OCI-LY7 (cell line): ENCODE measurements around the gene DLGAP4. TPM values are rescaled to one million over a fixed set of nuclear protein-coding genes. Genes with fewer than 3 reads are reported as not detected.

ENCODE experiments used
- BruUV-seq: library from RNA; stranded (reverse); fragments of 400-500 nt; replicated peaks from 2 replicates; lab custom pipeline; 2021; lab: Mats Ljungman, UMichigan
- CTCF ChIA-PET: fragments of 300-600 bp; sonication (Branson Sonifier 250); formaldehyde crosslinking; loops from one replicate; lab custom pipeline; 2022; ENCODE audit warnings: antibody characterized with exemption; ENCODE audit not compliant: unreplicated experiment; lab: Charles Lee
- POLR2A ChIA-PET: fragments of 300-600 bp; sonication (Branson Sonifier 250); formaldehyde crosslinking; loops from one replicate; lab custom pipeline; 2022; ENCODE audit warnings: antibody characterized with exemption; lab: Charles Lee
- DNase-seq: peaks from one replicate; pipeline ENCODE4 v3.0.0-alpha.2; 2015; ENCODE audit warnings: low spot score
- H2AFZ ChIP-seq: fragments of 200-600 bp; sonication (generic), shearing (Covaris generic); 2 replicates; pipeline ENCODE4 v1.6.1; 2014; ENCODE audit warnings: mild to moderate bottlenecking, antibody characterized with exemption, low read length, moderate library complexity
- H3K27ac ChIP-seq: fragments of 200-600 bp; sonication (generic); 2 replicates; pipeline ENCODE4 v1.5.1; 2014; ENCODE audit warnings: mixed run types, low read depth, mild to moderate bottlenecking, moderate library complexity, low read length, inconsistent platforms; ENCODE audit not compliant: poor library complexity, severe bottlenecking
- H3K36me3 ChIP-seq: fragments of 200-600 bp; sonication (generic); 2 replicates; pipeline ENCODE4 v1.6.1; 2014; ENCODE audit warnings: mild to moderate bottlenecking, antibody characterized with exemption, low read length, moderate library complexity, mixed read lengths; ENCODE audit not compliant: insufficient read depth
- H3K4me1 ChIP-seq: fragments of 200-600 bp; sonication (generic); 2 replicates; pipeline ENCODE4 v1.5.1; 2014; ENCODE audit warnings: mild to moderate bottlenecking, low read length; ENCODE audit not compliant: insufficient read depth, poor library complexity, severe bottlenecking
- H3K4me2 ChIP-seq: fragments of 200-600 bp; sonication (generic); 2 replicates; pipeline ENCODE4 v1.6.1; 2014; ENCODE audit warnings: mild to moderate bottlenecking, low read length
- H3K4me3 ChIP-seq: fragments of 200-600 bp; sonication (generic); 2 replicates; pipeline ENCODE4 v1.5.1; 2014; ENCODE audit warnings: mild to moderate bottlenecking, low read depth, low read length; ENCODE audit not compliant: poor library complexity, severe bottlenecking
- H3K79me2 ChIP-seq: fragments of 200-600 bp; sonication (generic); 2 replicates; pipeline ENCODE4 v1.6.1; 2016; ENCODE audit warnings: low read depth, mild to moderate bottlenecking, low read length, moderate library complexity, mixed read lengths; ENCODE audit not compliant: insufficient read depth
- H3K9me2 ChIP-seq: fragments of 200-600 bp; sonication (generic); 2 replicates; pipeline ENCODE4 v1.6.1; 2016; ENCODE audit warnings: mild to moderate bottlenecking, low read length, mixed read lengths; ENCODE audit not compliant: insufficient read depth
- H3K9me3 ChIP-seq: fragments of 200-600 bp; sonication (generic); 2 replicates; pipeline ENCODE4 v1.6.1; 2014; ENCODE audit warnings: mild to moderate bottlenecking, mixed run types, low read length, mixed read lengths
- H4K20me1 ChIP-seq: fragments of 200-600 bp; sonication (generic); 2 replicates; pipeline ENCODE4 v1.6.1; 2014; ENCODE audit warnings: mild to moderate bottlenecking, antibody characterized with exemption, low read length, moderate library complexity, mixed read lengths; ENCODE audit not compliant: insufficient read depth
- EZH2phosphoT487 ChIP-seq: fragments of 200-600 bp; sonication (generic); IDR thresholded peaks from 2 replicates; pipeline ENCODE4 v1.6.1; 2018; ENCODE audit warnings: low read depth, borderline replicate concordance, mild to moderate bottlenecking, mixed run types, antibody characterized with exemption, low read length, moderate library complexity, mixed read lengths
- intact Hi-C: fragments of 100-400 bp; cut with micrococcal nuclease; formaldehyde crosslinking; loops from one replicate; pipeline ENCODE4 v1.10.0; 2022; ENCODE audit not compliant: unreplicated experiment
- total RNA-seq, 2 experiments: library from RNA; depleted of rRNA in 1 of 2; stranded (reverse); fragments of >200 nt in 1 of 2; shearing (Covaris generic) in 1 of 2; gene quantifications; 2 replicates each; pipeline ENCODE4 v1.2.3, GENCODE V29; 2014 to 2022
- TF ChIP-seq, protein P1 (sequence below): fragments of 200-600 bp; sonication (generic); conservative IDR thresholded peaks from 2 replicates; pipeline ENCODE4 v1.5.1; 2014; ENCODE audit warnings: mild to moderate bottlenecking, antibody characterized with exemption, low read length, moderate library complexity, mixed read lengths

Gene DLGAP4
- total RNA-seq, 2 experiments from 2014 or later: 7.7 to 41.6 TPM

DNA sequence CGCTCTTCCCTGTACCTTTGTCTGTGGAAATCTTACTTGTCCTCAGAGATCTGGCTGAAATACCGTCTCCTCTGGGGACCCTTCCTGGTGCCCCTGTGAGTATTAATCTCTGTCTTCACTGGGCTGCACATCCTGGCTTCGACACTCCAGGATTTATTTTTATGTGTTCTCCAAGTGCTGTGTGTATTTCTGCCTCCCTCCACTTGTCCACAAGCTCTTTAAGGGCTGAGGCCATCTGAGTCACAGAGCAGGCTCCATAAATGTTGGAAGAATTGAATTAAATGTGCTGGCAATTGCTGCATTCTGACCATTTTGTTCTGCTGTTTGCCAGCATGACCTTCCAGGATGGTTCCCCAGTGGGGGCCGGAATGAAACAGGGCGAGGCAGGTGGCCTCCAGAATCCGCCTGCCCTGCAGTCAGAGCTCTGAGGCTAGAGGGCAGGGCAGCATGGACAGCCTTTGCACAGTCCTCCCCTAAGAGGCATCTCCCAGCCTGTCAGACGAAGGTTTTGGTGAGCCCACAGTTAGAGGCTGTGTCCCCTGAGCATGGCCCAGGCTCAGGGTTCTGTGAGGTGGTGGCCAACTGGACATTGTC lies 105.8 kb downstream of the DLGAP4 start:
- Histone ChIP-seq H3K79me2 (no peaks in the 10 kb centered on the region), H3K4me1 (no peaks in the 10 kb centered on the region), H3K36me3 (no peaks in the 10 kb centered on the region), H4K20me1 (no peaks in the 10 kb centered on the region), H3K4me2 (no peak overlapping the region), H3K27ac (no peak overlapping the region), H3K9me3 (no peaks in the 10 kb centered on the region), H2AFZ (no peak overlapping the region), H3K4me3 (no peak overlapping the region), H3K9me2 (no peaks in the 10 kb centered on the region)
- intact Hi-C loops: no loop called here
- TF ChIP-seq, protein P1, sequence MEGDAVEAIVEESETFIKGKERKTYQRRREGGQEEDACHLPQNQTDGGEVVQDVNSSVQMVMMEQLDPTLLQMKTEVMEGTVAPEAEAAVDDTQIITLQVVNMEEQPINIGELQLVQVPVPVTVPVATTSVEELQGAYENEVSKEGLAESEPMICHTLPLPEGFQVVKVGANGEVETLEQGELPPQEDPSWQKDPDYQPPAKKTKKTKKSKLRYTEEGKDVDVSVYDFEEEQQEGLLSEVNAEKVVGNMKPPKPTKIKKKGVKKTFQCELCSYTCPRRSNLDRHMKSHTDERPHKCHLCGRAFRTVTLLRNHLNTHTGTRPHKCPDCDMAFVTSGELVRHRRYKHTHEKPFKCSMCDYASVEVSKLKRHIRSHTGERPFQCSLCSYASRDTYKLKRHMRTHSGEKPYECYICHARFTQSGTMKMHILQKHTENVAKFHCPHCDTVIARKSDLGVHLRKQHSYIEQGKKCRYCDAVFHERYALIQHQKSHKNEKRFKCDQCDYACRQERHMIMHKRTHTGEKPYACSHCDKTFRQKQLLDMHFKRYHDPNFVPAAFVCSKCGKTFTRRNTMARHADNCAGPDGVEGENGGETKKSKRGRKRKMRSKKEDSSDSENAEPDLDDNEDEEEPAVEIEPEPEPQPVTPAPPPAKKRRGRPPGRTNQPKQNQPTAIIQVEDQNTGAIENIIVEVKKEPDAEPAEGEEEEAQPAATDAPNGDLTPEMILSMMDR: no peak
- TF ChIP-seq EZH2phosphoT487: no peak
- BruUV-seq: no TSS peak
- ChIA-PET CTCF (no interaction called here), POLR2A (no interaction called here)
- DNase-seq: no peak

DNA sequence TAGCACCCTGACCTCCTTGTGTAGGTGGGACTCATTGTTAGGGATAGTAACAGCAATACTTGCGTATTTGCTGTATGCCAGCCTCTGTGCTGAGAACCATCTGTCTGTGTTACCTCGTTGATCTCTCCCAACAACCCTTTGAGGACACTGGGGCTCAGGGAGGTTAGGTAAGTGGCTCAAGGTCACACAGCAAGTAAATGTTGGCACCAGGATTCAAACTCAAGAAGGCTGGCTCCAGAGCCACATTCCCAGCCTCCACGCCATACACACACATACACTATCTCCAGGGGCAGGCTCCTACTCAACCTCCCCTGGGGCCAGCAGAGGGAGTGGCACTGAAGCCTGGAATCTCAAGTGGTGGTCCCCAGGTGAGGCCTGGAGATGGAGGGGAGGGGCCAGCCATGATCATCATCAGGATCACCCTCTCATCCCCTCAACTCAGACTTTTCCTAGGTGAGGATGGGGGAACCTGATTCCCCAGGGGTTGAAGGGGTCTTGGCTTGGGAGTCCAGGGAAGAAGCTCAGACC lies 109.4 kb downstream of the DLGAP4 start:
- Histone ChIP-seq H4K20me1 (no peaks in the 10 kb centered on the region), H3K4me1 (no peaks in the 10 kb centered on the region), H3K9me2 (no peaks in the 10 kb centered on the region), H3K4me3 (no peak overlapping the region), H2AFZ (no peak overlapping the region), H3K9me3 (no peaks in the 10 kb centered on the region), H3K27ac (no peak overlapping the region), H3K79me2 (no peaks in the 10 kb centered on the region), H3K36me3 (no peaks in the 10 kb centered on the region), H3K4me2 (no peak overlapping the region)
- no peak for DNase-seq
- ChIA-PET POLR2A (no interaction called here), CTCF (no interaction called here)
- intact Hi-C loops: no loop called here
- no peak for TF ChIP-seq EZH2phosphoT487
- TF ChIP-seq, protein P1: no peak
- BruUV-seq: no TSS peak

DNA sequence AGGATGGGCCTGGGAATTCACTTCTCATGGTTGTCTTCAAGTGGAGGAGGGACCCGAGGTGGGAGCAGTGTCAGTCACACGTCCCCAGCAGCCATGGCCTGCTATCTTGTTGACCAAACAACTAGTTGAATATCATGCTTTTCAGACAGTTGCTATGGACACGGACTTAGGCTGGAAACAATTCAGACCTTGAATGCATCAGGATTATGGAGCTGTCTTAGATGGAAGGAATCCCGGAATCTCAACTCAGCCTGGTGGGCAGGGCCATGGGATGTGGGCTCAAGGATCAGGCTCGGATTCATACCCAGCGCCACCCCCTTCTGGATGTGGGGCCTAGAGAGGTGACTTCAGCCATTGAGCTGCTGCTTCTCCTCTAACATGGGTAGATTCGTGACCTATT lies 112.6 kb downstream of the DLGAP4 start:
- CTCF ChIA-PET: no interaction called here
- BruUV-seq: no TSS peak
- Histone ChIP-seq H3K4me2 (no peak overlapping the region), H2AFZ (no peak overlapping the region), H3K9me3 (no peaks in the 10 kb centered on the region), H3K79me2 (no peaks in the 10 kb centered on the region), H3K27ac (no peak overlapping the region), H4K20me1 (no peaks in the 10 kb centered on the region), H3K9me2 (no peaks in the 10 kb centered on the region), H3K36me3 (no peaks in the 10 kb centered on the region), H3K4me1 (no peaks in the 10 kb centered on the region), H3K4me3 (no peak overlapping the region)
- POLR2A ChIA-PET: no interaction called here
- no peak for TF ChIP-seq EZH2phosphoT487
- TF ChIP-seq, protein P1: no peak
- intact Hi-C loops: no loop called here
- no peak for DNase-seq
